Brain pericyte (primary cell): Measurements from ENCODE around the gene BATF.

Experiments
- DNase-seq: peaks from one replicate; pipeline ENCODE4 v3.0.0-alpha.2; 2012; ENCODE audit warnings: low read depth, low spot score

BATF gene

DNA sequence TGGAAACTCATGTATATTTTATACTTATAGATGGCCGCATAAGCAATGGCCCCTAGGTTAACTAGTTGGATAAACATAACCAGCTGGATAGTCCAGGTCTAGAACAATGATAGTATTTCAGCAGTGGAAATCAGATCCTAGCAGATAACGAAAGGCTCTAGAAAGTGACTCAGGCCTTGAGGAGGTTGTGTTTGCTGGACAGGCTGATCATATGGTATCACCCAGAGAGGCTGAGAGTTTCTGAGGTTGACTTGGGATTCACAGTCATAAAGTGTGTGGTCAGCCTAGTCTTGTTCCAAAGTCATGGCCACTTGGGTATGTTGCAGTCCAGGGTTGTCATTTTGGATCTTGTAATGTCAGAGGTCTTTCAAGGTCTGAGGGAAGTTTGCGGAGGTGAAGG lies 73.0 kb downstream of the BATF start:
- DNase-seq, result no peak
